Stimulated activated CD4-positive, alpha-beta T cell treated with anti-CD3 and anti-CD28 coated beads, Interleukin-12 subunit alpha, Interleukin-12 subunit beta, amount 100 ng/mL, for 4 hours (primary cell): ENCODE data around the gene GCC1.

Source experiments
- DNase-seq: peaks from one replicate; pipeline ENCODE4 v3.0.0-alpha.2; 2020

GCC1 gene

DNA sequence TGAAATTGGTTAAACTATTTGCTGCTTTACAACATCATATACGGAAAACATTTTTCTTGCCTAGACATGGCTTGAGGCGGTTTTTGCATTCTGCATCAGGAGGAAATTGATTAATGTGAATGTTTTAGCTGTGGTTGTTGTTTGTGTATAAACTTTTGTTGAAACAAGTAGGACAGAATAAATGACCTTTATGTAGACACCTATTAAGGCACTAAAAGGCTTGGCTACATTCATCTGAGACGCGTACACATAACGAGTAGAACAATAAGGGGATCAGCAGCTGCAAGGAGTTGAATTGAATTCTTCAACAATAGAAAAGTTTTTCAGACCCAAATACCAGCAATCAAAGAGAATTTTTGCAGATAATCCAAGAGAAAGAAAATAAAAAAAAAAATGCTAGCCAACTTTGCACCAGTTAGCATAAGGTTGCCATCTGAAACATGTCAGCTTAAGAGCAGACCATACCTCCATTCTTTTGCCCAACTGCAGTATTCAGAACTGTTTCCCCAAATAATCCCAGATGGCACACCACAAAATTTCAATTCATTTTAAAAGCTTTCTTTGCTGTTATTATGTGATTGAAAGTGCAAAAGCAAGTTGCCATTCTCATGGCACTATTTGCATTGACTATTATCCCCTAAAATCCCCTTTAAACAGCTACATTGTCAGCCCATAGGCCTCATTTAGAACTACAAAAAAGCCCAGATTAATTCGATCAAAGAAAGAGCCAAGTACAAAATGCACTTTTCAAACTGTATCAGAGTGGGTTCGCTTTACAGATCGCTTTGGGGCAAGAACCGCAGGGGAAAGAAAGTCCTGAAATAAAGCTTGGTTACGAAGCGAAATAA, 49.6 kb downstream of the GCC1 start:
- no peak for DNase-seq

DNA sequence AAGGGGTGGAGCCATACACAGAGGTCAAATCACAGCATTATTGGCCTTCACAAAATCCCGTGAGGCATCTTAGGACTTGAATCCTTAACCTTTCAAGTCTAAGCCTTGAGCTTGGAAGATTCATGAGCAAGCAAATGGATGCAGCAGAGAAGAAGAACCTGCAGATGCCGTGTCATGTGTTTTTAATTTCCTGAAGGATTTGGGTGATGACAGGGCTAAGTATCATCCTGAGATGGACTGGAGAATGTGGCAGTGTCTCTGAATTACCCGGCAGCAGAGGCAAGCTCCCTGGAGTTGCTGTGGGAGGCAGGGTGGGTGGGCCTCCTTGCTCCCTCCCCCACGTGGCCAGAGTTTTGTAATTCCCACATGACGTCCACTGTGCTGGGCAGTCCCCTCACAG, 50.8 kb downstream of the GCC1 start:
- DNase-seq: no peak

DNA sequence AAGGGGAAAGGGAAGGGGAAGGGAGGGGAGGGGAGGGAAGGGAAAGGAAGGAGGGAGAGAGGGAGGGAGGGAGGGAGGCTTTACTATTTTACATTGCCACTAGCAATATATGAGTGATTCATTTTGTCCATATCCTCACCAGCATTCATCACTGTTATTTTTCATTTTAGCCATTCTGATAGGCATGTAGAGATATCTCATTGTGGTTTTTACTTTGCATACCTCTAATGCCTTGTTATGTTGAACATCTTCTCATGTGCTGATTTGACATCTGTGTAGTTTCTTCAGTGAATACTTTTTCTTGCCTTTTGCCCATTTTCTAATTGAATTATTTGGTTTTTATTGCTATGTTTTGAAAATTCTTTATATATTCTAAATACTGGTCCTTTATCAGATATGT, 52.7 kb downstream of the GCC1 start:
- DNase-seq: no peak

DNA sequence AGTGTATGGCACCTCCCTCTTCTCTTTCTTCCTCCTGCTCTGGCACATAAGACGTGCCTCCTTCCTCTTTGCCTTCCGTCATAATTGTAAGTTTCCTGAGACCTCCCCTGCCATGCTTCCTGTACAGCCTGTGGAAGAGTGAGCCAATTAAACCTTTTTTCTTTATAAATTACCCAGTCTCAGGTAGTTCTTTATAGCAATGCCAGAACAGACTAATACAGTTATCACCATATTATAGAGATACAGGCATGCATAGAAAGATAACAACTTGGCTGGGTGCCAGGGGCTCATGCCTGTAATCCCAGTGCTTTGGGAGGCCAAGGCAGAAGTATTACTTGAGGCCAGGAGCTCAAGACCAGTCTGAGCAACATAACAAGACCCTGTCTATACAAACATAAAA, 53.2 kb downstream of the GCC1 start:
- no peak for DNase-seq
